ENCODE measurements around the gene INO80E. TPM values are rescaled to one million over a fixed set of nuclear protein-coding genes. Genes with fewer than 3 reads are reported as not detected.

INO80E gene
- total and polyA plus RNA-seq, 8 donors, result 3.5 to 319 (median 52.3) TPM

- intact Hi-C loops (cut with DNase I; ENCODE audit: low total_unique reads), result no loop called here
- Histone ChIP-seq H3K4me3 (no peak overlapping the region), H3K9me3 (no peaks in the 10 kb centered on the region), H3K4me1 (peaks cover 25 to 42% (median 38%) of the 10 kb centered on the region in 4 donors), H3K27ac (no peak overlapping the region), H3K36me3 (peaks cover 0 to 4% (median 0%) of the 10 kb centered on the region in 4 donors), H3K27me3 (peaks cover 25 to 57% (median 35%) of the 10 kb centered on the region in 3 donors)
- 28 to 51% (median 39%) methylated on average over 15 to 26 of the region's 26 CpGs for WGBS, 5 donors
- TF ChIP-seq POLR2A (IDR thresholded peaks at IDR 0.05) (no peak), CTCF (IDR thresholded peaks at IDR 0.05) (no peak), EP300 (IDR thresholded peaks at IDR 0.05) (no peak), POLR2AphosphoS5 (IDR thresholded peaks at IDR 0.05) (no peak)
- DNase-seq, result no peak
Measured at GRCh38 chr16:30009085-30009862, 13.2 kb downstream of the INO80E start.

- H3K27ac ChIP-seq, result no peak overlapping the region
- H3K27me3 ChIP-seq, result peaks cover 25 to 57% (median 35%) of the 10 kb centered on the region in 3 donors
- intact Hi-C loops (cut with DNase I; ENCODE audit: low total_unique reads), result no loop called here
- no peaks in the 10 kb centered on the region for H3K9me3 ChIP-seq
- no peak for DNase-seq
- peaks cover 19 to 34% (median 28%) of the 10 kb centered on the region in 4 donors for H3K4me1 ChIP-seq
- WGBS, 5 donors, result 14 to 25% (median 20%) methylated on average over 24 to 34 of the region's 34 CpGs
- TF ChIP-seq POLR2AphosphoS5 (IDR thresholded peaks at IDR 0.05), result no peak
- TF ChIP-seq EP300 (IDR thresholded peaks at IDR 0.05), result no peak
- TF ChIP-seq POLR2A (IDR thresholded peaks at IDR 0.05), result no peak
- TF ChIP-seq CTCF (IDR thresholded peaks at IDR 0.05), result no peak
- no peaks in the 10 kb centered on the region for H3K36me3 ChIP-seq
- H3K4me3 ChIP-seq, result peak overlapping the region; percentile 35 to 55 (median 43)
Measured at GRCh38 chr16:30009990-30010843, 14.2 kb downstream of the INO80E start.

GRCh38 chr16:30010844-30011713 lies 15.0 kb downstream of the INO80E start, which contains the start of gene DOC2A:
Gene DOC2A, minus strand, starts transcription at chr16:30011027. Its CDS starts 805 bp downstream, at chr16:30010222.
- WGBS, 5 donors, result 0 to 4% (median 0%) methylated on average over 17 to 99 of the region's 99 CpGs
- Histone ChIP-seq H3K9me3 (no peaks in the 10 kb centered on the region), H3K4me3 (peak within 1 kb of the TSS; percentile 35 to 55 (median 43)), H3K27ac (no peak within 1 kb of the TSS), H3K27me3 (peaks cover 25 to 57% (median 35%) of the 10 kb centered on the region in 3 donors), H3K36me3 (no peaks in the 10 kb centered on the region), H3K4me1 (peaks cover 16 to 28% (median 21%) of the 10 kb centered on the region in 4 donors)
- TF ChIP-seq POLR2AphosphoS5 (IDR thresholded peaks at IDR 0.05), result no peak
- TF ChIP-seq POLR2A (IDR thresholded peaks at IDR 0.05), result no peak
- no peak for TF ChIP-seq CTCF (IDR thresholded peaks at IDR 0.05)
- no peak for TF ChIP-seq EP300 (IDR thresholded peaks at IDR 0.05)
- DNase-seq, result peak in 1 of 2 donors; percentile 74
- intact Hi-C loops (cut with DNase I; ENCODE audit: low total_unique reads), result no loop called here

All from stomach (tissue), 9 donors.